K562 (cell line): ENCODE results near the gene CBY2. TPM values are rescaled to one million over a fixed set of nuclear protein-coding genes. Genes with fewer than 3 reads are reported as not detected.

Experiments used
- ATAC-seq: fragments of 200-7000 bp; cut with Tn5 transposase; 3 replicates; pipeline ENCODE4 v1.9.1; 2020; ENCODE audit warnings: moderate library complexity
- BruUV-seq: library from RNA; stranded (reverse); fragments of 400-500 nt; replicated peaks from 2 replicates; lab custom pipeline; 2021; lab: Mats Ljungman, UMichigan
- CTCF ChIA-PET: fragments of 300-600 bp; formaldehyde crosslinking; extraction: SDS; loops from one replicate; lab custom pipeline; 2021; ENCODE audit warnings: low intra/inter-chr PET ratio; lab: Yijun Ruan, JAX
- POLR2A ChIA-PET: fragments of 300-600, 350-650 bp; sonication (Branson Sonifier 250); formaldehyde crosslinking; extraction: SDS; loops from one replicate; lab custom pipeline; 2021; ENCODE audit warnings: antibody characterized with exemption, inconsistent platforms; lab: Yijun Ruan, JAX
- DNase-seq, 4 experiments: peaks; one replicate each; pipeline versions ENCODE4 v3.0.0 to v3.0.0-alpha.2; 2011 to 2018; ENCODE audit warnings: low spot score in 3 of 4, mixed read lengths in 3 of 4; ENCODE audit errors: extremely low read depth in 1 of 4
- FAIRE-seq: peaks from 2 replicates; lab custom pipeline; 2011; peaks lifted over from hg19 to GRCh38; lab: Jason Lieb, UNC
- H2AFZ ChIP-seq: 2 replicates; pipeline ENCODE4 v1.6.0; 2011; ENCODE audit warnings: low read depth, low read length, control low read depth, inconsistent platforms
- H3K27ac ChIP-seq: fragments of 200-600 bp; 3 replicates; pipeline ENCODE4 v1.8.0; 2011; ENCODE audit warnings: low read depth, mild to moderate bottlenecking, control low read depth, inconsistent platforms, low read length, moderate library complexity, mixed read lengths; ENCODE audit errors: extremely low read depth
- H3K27me3 ChIP-seq, 2 experiments: fragments of 300-600 bp in 1 of 2; 2 replicates in 1 of 2; 3 replicates in 1 of 2; pipeline versions ENCODE4 v1.6.0 to v1.8.0; 2011; ENCODE audit warnings: inconsistent platforms in 2 of 2, low read length in 2 of 2, mild to moderate bottlenecking in 1 of 2, mixed read lengths in 1 of 2, moderate library complexity in 1 of 2; ENCODE audit not compliant: control insufficient read depth in 2 of 2, insufficient read depth in 2 of 2
- H3K36me3 ChIP-seq: fragments of 300-600 bp; 3 replicates; pipeline ENCODE4 v1.8.0; 2011; ENCODE audit warnings: mild to moderate bottlenecking, low read length, inconsistent platforms; ENCODE audit not compliant: control insufficient read depth, insufficient read depth
- H3K4me1 ChIP-seq, 2 experiments: fragments of 200-600 bp in 1 of 2; replicated peaks in 1 of 2; 2 replicates in 1 of 2; 3 replicates in 1 of 2; pipeline versions ENCODE4 v1.5.1 to v1.8.0; 2011; ENCODE audit warnings: inconsistent platforms in 2 of 2, low read length in 2 of 2, mild to moderate bottlenecking in 1 of 2, mixed read lengths in 1 of 2, moderate library complexity in 1 of 2; ENCODE audit not compliant: control insufficient read depth in 2 of 2, insufficient read depth in 2 of 2
- H3K4me2 ChIP-seq: 2 replicates; pipeline ENCODE4 v1.6.1; 2011; ENCODE audit warnings: low read length, control low read depth, inconsistent platforms, mixed read lengths; ENCODE audit not compliant: insufficient read depth
- H3K4me3 ChIP-seq: fragments of 200-600 bp; sonication (generic), shearing (Covaris generic); 2 replicates; pipeline ENCODE4 v1.5.1; 2016; ENCODE audit warnings: control low read depth, inconsistent platforms
- H3K79me2 ChIP-seq: fragments of 200-600 bp; 3 replicates; pipeline ENCODE4 v1.8.0; 2011; ENCODE audit warnings: low read length, inconsistent platforms; ENCODE audit not compliant: control insufficient read depth, insufficient read depth
- H3K9ac ChIP-seq, 2 experiments: 2 replicates each; pipeline versions ENCODE4 v1.6.0 to v1.6.1; 2011; ENCODE audit warnings: low read depth in 2 of 2, low read length in 2 of 2, control low read depth in 1 of 2, inconsistent platforms in 1 of 2, mild to moderate bottlenecking in 1 of 2, mixed read lengths in 1 of 2; ENCODE audit not compliant: insufficient read depth in 1 of 2
- H3K9me1 ChIP-seq: one replicate; pipeline ENCODE4 v1.6.0; 2011; ENCODE audit warnings: inconsistent platforms, mild to moderate bottlenecking, low read length, moderate library complexity; ENCODE audit not compliant: control insufficient read depth, insufficient read depth
- H3K9me3 ChIP-seq: replicated peaks from 2 replicates; pipeline ENCODE4 v1.5.1; 2011; ENCODE audit warnings: low read depth, low read length, inconsistent platforms; ENCODE audit not compliant: control insufficient read depth, insufficient read depth
- H4K20me1 ChIP-seq: replicated peaks from 2 replicates; pipeline ENCODE4 v1.6.1; 2011; ENCODE audit warnings: low read length, inconsistent platforms, mixed read lengths; ENCODE audit not compliant: control insufficient read depth, insufficient read depth
- BHLHE40 ChIP-seq: IDR thresholded peaks from 2 replicates; pipeline ENCODE4 v1.6.1; 2011; ENCODE audit warnings: low read length, improper control_type of control experiment
- CBFB ChIP-seq: sonication (generic); formaldehyde crosslinking; IDR thresholded peaks from 2 replicates; pipeline ENCODE4 v1.4.0; 2020; ENCODE audit warnings: mild to moderate bottlenecking, missing genetic modification reagents
- FOXJ3 ChIP-seq: sonication (generic); formaldehyde crosslinking; IDR thresholded peaks from 2 replicates; pipeline ENCODE4 v1.4.0; 2020; ENCODE audit warnings: mild to moderate bottlenecking, missing genetic modification reagents
- HDAC3 ChIP-seq: fragments of 450-650 bp; IDR thresholded peaks from 2 replicates; pipeline ENCODE4 v1.6.1; 2018; ENCODE audit warnings: borderline replicate concordance, mild to moderate bottlenecking, moderate library complexity; ENCODE audit not compliant: partially characterized antibody
- KDM2B ChIP-seq: fragments of 250-450 bp; sonication (Bioruptor Pico); IDR thresholded peaks from 2 replicates; pipeline ENCODE4 v1.8.0; 2021; ENCODE audit warnings: mild to moderate bottlenecking, moderate library complexity
- KLF1 ChIP-seq: fragments of 450-650 bp; IDR thresholded peaks from 2 replicates; pipeline ENCODE4 v1.6.1; 2016; ENCODE audit warnings: missing genetic modification characterization, missing compliant biosample characterization
- MCM5 ChIP-seq: fragments of 450-650 bp; IDR thresholded peaks from 2 replicates; pipeline ENCODE4 v1.6.1; 2016; ENCODE audit warnings: low read depth
- MEF2D ChIP-seq: conservative IDR thresholded peaks from 2 replicates; pipeline ENCODE4 v1.6.1; 2016; ENCODE audit warnings: low read depth, missing genetic modification characterization, missing compliant biosample characterization
- PHB ChIP-seq: fragments of 250-450 bp; sonication (Bioruptor Pico); IDR thresholded peaks from 2 replicates; pipeline ENCODE4 v1.5.0; 2021
- SRF ChIP-seq, 2 experiments: fragments of 250-450, 450-650 bp in 1 of 2; sonication (Bioruptor Pico) in 1 of 2; sonication (generic) in 1 of 2; formaldehyde crosslinking; IDR thresholded peaks; 2 replicates each; pipeline versions ENCODE4 v1.5.0 to v1.5.1; 2020 to 2022; ENCODE audit warnings: mild to moderate bottlenecking in 1 of 2, missing genetic modification reagents in 1 of 2
- XRCC3 ChIP-seq: fragments of 450-650 bp; IDR thresholded peaks from 2 replicates; pipeline ENCODE4 v1.6.1; 2017; ENCODE audit warnings: mild to moderate bottlenecking, moderate library complexity
- ZKSCAN8 ChIP-seq: fragments of 200-800 bp; sonication (Bioruptor generic); IDR thresholded peaks from 2 replicates; pipeline ENCODE4 v1.6.1; 2016; ENCODE audit warnings: missing genetic modification characterization, missing compliant biosample characterization
- WGBS: fragments of 100-300 bp; shearing (Covaris generic); methylation state at CpG from one replicate; pipeline ENCODE4 v1.1.6; 2016; ENCODE audit warnings: low coverage, mixed read lengths; ENCODE audit not compliant: insufficient coverage; ENCODE audit errors: missing lambda C conversion rate; 5-methylcytosine and 5-hydroxymethylcytosine counted together
- in situ Hi-C: fragments of 300-500 bp; cut with MboI; formaldehyde crosslinking; loops from 4 replicates; pipeline ENCODE4 v1.15.0; 2018; ENCODE audit warnings: inconsistent platforms, mixed read lengths
- intact Hi-C: fragments of 100-400 bp; cut with micrococcal nuclease; formaldehyde crosslinking; loops from 2 replicates; pipeline ENCODE4 v1.14.2; 2022
- polyA plus RNA-seq, 8 experiments: library from polyadenylated mRNA; depleted of rRNA in 4 of 8; stranded (reverse) in 5 of 8; unstranded in 3 of 8; fragments of >200 nt; fragmentation: Nextera tagmentation in 2 of 8; fragmentation: Illumina TruSeq in 1 of 8; extraction: Ambion mirVana in 2 of 8; extraction: Trizol in 1 of 8; gene quantifications; 2 replicates each; pipeline versions ENCODE4 v1.2.1 to v1.2.3, GENCODE V29; 2011 to 2014; ENCODE audit warnings: inconsistent platforms in 1 of 8, missing spikeins in 1 of 8
- total RNA-seq, 7 experiments: library from RNA; depleted of rRNA in 6 of 7; stranded (reverse); fragments of >200 nt in 6 of 7; fragmentation: Illumina TruSeq in 2 of 7; extraction: Trizol in 2 of 7; gene quantifications; 2 replicates each; pipeline versions ENCODE4 v1.2.1 to v1.2.3, GENCODE V29; 2011 to 2021; ENCODE audit warnings: low replicate concordance in 1 of 7

The CBY2 gene
- total and polyA plus RNA-seq, 9 of the 15 experiments (the other 6 are each of a cell fraction or from before 2014, with no cell fraction given), result 0.09 TPM; not detected in 8

GRCh38 chr13:45723798-45724197, 21.7 kb downstream of the CBY2 start:
- intact Hi-C loops, result no loop called here
- Histone ChIP-seq H3K27me3 (no peaks in the 10 kb centered on the region), H3K27ac (no peak overlapping the region), H3K9me3 (no peaks in the 10 kb centered on the region), H3K9ac (no peak overlapping the region), H3K36me3 (no peaks in the 10 kb centered on the region), H3K4me3 (no peak overlapping the region)
- no peak for DNase-seq
- no peak for FAIRE-seq
- BruUV-seq, result no TSS peak
- WGBS, result 0% methylated on average over 2 of the region's 2 CpGs
- in situ Hi-C loops, result loop anchor here (25.0 kb wide), 1 partner anchor 361 kb away; no protein-coding TSS in a partner anchor
- TF ChIP-seq BHLHE40 (no peak), HDAC3 (no peak), KDM2B (CRISPR knock-in tag) (no peak), MCM5 (no peak), FOXJ3 (no peak), MEF2D (tag) (no peak), CBFB (no peak), SRF (CRISPR knock-in tag; IDR thresholded peaks at IDR 0.05) (no peak), XRCC3 (no peak), ZKSCAN8 (CRISPR knock-in tag) (no peak), PHB (no peak), KLF1 (tag) (no peak)
- TF ChIP-seq, all 486 proteins: peak for 0
- Histone ChIP-seq H3K4me2 (no peak overlapping the region), H3K9me1 (no peaks in the 10 kb centered on the region), H2AFZ (no peak overlapping the region), H3K79me2 (no peaks in the 10 kb centered on the region), H3K4me1 (no peaks in the 10 kb centered on the region), H4K20me1 (no peaks in the 10 kb centered on the region)
- ChIA-PET POLR2A (interaction anchor here (0.8 kb wide), 1 partner anchor 9 kb away, joined by 3 read pairs; no protein-coding TSS in a partner anchor), CTCF (no interaction called here)
- ATAC-seq, result no peak
